ENCODE measurements around the gene PIK3R3.
"Not testable (repeated sequence)": the region's sequence is repeated elsewhere in the genome, so short reads cannot be mapped to it uniquely, and the experiment has no call there.

Gene PIK3R3

GRCh38 chr1:46097149-46097472, 35.3 kb downstream of the PIK3R3 start:
- Histone ChIP-seq H3K79me2 (ENCODE audit: insufficient read depth, low read length) (peaks cover 99% of the 10 kb centered on the region), H3K9ac (ENCODE audit: low read depth, low read length, poor library complexity, severe bottlenecking) (no peak overlapping the region), H3K4me2 (ENCODE audit: low read depth, low read length, poor library complexity, severe bottlenecking) (no peak overlapping the region), H3K4me3 (ENCODE audit: low read length, poor library complexity, severe bottlenecking) (no peak overlapping the region), H3K9me2 (replicated peaks; ENCODE audit: low read depth, low read length) (no peaks in the 10 kb centered on the region), H3K27me3 (ENCODE audit: insufficient read depth, low read length, poor library complexity, severe bottlenecking) (no peaks in the 10 kb centered on the region), H3F3A (ENCODE audit: low read depth) (no peaks in the 10 kb centered on the region), H3K9me3 (ENCODE audit: insufficient read depth, low read depth, low read length) (no peaks in the 10 kb centered on the region), H4K20me1 (ENCODE audit: insufficient read depth, low read length, poor library complexity, severe bottlenecking) (peaks cover 87% of the 10 kb centered on the region), H3K4me1 (ENCODE audit: insufficient read depth, low read length, poor library complexity, severe bottlenecking) (peaks cover 4% of the 10 kb centered on the region), H2AFZ (ENCODE audit: low read length) (no peak overlapping the region), H3K36me3 (ENCODE audit: insufficient read depth, low read length) (peaks cover 16% of the 10 kb centered on the region; the same call in 1 of the 2 replicates)
- no peak for TF ChIP-seq CTCF (conservative IDR thresholded peaks at IDR 0.05; ENCODE audit: low read length)
- TF ChIP-seq EZH2phosphoT487 (IDR thresholded peaks at IDR 0.05; ENCODE audit: borderline replicate concordance) = no peak

GRCh38 chr1:46096269-46097148, 35.9 kb downstream of the PIK3R3 start:
- Histone ChIP-seq H3K4me2 (ENCODE audit: low read depth, low read length, poor library complexity, severe bottlenecking) (no peak overlapping the region), H3K4me3 (ENCODE audit: low read length, poor library complexity, severe bottlenecking) (no peak overlapping the region), H2AFZ (ENCODE audit: low read length) (no peak overlapping the region), H3K9me3 (ENCODE audit: insufficient read depth, low read depth, low read length) (no peaks in the 10 kb centered on the region), H3K4me1 (ENCODE audit: insufficient read depth, low read length, poor library complexity, severe bottlenecking) (peaks cover 4% of the 10 kb centered on the region), H3K9ac (ENCODE audit: low read depth, low read length, poor library complexity, severe bottlenecking) (no peak overlapping the region), H3F3A (ENCODE audit: low read depth) (no peaks in the 10 kb centered on the region), H3K9me2 (replicated peaks; ENCODE audit: low read depth, low read length) (no peaks in the 10 kb centered on the region), H4K20me1 (ENCODE audit: insufficient read depth, low read length, poor library complexity, severe bottlenecking) (peaks cover 92% of the 10 kb centered on the region), H3K79me2 (ENCODE audit: insufficient read depth, low read length) (peaks cover 100% of the 10 kb centered on the region), H3K27me3 (ENCODE audit: insufficient read depth, low read length, poor library complexity, severe bottlenecking) (no peaks in the 10 kb centered on the region), H3K36me3 (ENCODE audit: insufficient read depth, low read length) (peaks cover 15% of the 10 kb centered on the region; the same call in 1 of the 2 replicates)
- TF ChIP-seq CTCF (conservative IDR thresholded peaks at IDR 0.05; ENCODE audit: low read length) (no peak), EZH2phosphoT487 (IDR thresholded peaks at IDR 0.05; ENCODE audit: borderline replicate concordance) (no peak)

GRCh38 chr1:46095110-46095509, 37.3 kb downstream of the PIK3R3 start:
- H3K79me2 ChIP-seq (ENCODE audit: insufficient read depth, low read length) = peaks cover 99% of the 10 kb centered on the region
- peaks cover 92% of the 10 kb centered on the region for H4K20me1 ChIP-seq (ENCODE audit: insufficient read depth, low read length, poor library complexity, severe bottlenecking)
- not testable (repeated sequence) for H3K9me2 ChIP-seq (replicated peaks; ENCODE audit: low read depth, low read length); H3K27me3 ChIP-seq (ENCODE audit: insufficient read depth, low read length, poor library complexity, severe bottlenecking); H3K9me3 ChIP-seq (ENCODE audit: insufficient read depth, low read depth, low read length); H3K4me2 ChIP-seq (ENCODE audit: low read depth, low read length, poor library complexity, severe bottlenecking); H3K9ac ChIP-seq (ENCODE audit: low read depth, low read length, poor library complexity, severe bottlenecking); H3K4me3 ChIP-seq (ENCODE audit: low read length, poor library complexity, severe bottlenecking); H3F3A ChIP-seq (ENCODE audit: low read depth); H2AFZ ChIP-seq (ENCODE audit: low read length); H3K4me1 ChIP-seq (ENCODE audit: insufficient read depth, low read length, poor library complexity, severe bottlenecking); H3K36me3 ChIP-seq (ENCODE audit: insufficient read depth, low read length)

All from Loucy (cell line).